RCC 7860 (cell line): ENCODE data around the gene RNF113B.

Experiments used
- DNase-seq: peaks from one replicate; pipeline ENCODE4 v3.0.0-alpha.2; 2015; ENCODE audit warnings: low spot score
- FAIRE-seq: peaks from 2 replicates; lab custom pipeline; 2012; peaks lifted over from hg19 to GRCh38; lab: Jason Lieb, UNC

RNF113B gene

GRCh38 chr13:98206946-98207345 lies 29.9 kb upstream of the RNF113B start:
- DNase-seq: peak; percentile 94
- peak; percentile 90 for FAIRE-seq

GRCh38 chr13:98204546-98204945 lies 27.5 kb upstream of the RNF113B start:
- DNase-seq: no peak
- no peak for FAIRE-seq

GRCh38 chr13:98203646-98204326 lies 26.7 kb upstream of the RNF113B start:
- DNase-seq (no peak), FAIRE-seq (no peak)

- DNase-seq: no peak
- no peak for FAIRE-seq
Observed at GRCh38 chr13:98201984-98202383, 24.9 kb upstream of the RNF113B start.

GRCh38 chr13:98201189-98201588 lies 24.1 kb upstream of the RNF113B start:
- no peak for FAIRE-seq
- DNase-seq: no peak

- FAIRE-seq: no peak
- no peak for DNase-seq
Observed at GRCh38 chr13:98200211-98200878, 23.3 kb upstream of the RNF113B start.

GRCh38 chr13:98199480-98199879 lies 22.4 kb upstream of the RNF113B start:
- no peak for DNase-seq
- no peak for FAIRE-seq

- FAIRE-seq (no peak), DNase-seq (no peak)
Observed at GRCh38 chr13:98198683-98199082, 21.6 kb upstream of the RNF113B start.

- FAIRE-seq (no peak), DNase-seq (no peak)
Observed at GRCh38 chr13:98195054-98195791, 18.2 kb upstream of the RNF113B start.

GRCh38 chr13:98192008-98192407 lies 14.9 kb upstream of the RNF113B start:
- DNase-seq (no peak), FAIRE-seq (no peak)

GRCh38 chr13:98190889-98191444 lies 13.9 kb upstream of the RNF113B start:
- FAIRE-seq (no peak), DNase-seq (no peak)

GRCh38 chr13:98189841-98190505 lies 12.9 kb upstream of the RNF113B start:
- no peak for DNase-seq
- peak; percentile 78 for FAIRE-seq

GRCh38 chr13:98188544-98189166 lies 11.6 kb upstream of the RNF113B start:
- no peak for FAIRE-seq
- no peak for DNase-seq

- DNase-seq (no peak), FAIRE-seq (no peak)
Observed at GRCh38 chr13:98187965-98188261, 10.8 kb upstream of the RNF113B start.

GRCh38 chr13:98187155-98187964 lies 10.3 kb upstream of the RNF113B start:
- DNase-seq (no peak), FAIRE-seq (no peak)

GRCh38 chr13:98184792-98185191 lies 7.7 kb upstream of the RNF113B start:
- DNase-seq (no peak), FAIRE-seq (no peak)

- DNase-seq: no peak
- peak; percentile 44 for FAIRE-seq
Observed at GRCh38 chr13:98182589-98182988, 5.5 kb upstream of the RNF113B start.

GRCh38 chr13:98182153-98182552 lies 5.1 kb upstream of the RNF113B start:
- FAIRE-seq (no peak), DNase-seq (no peak)

- FAIRE-seq: no peak
Observed at GRCh38 chr13:98181111-98181815, 4.2 kb upstream of the RNF113B start.

More at GRCh38 chr13:98181111-98181815, 4.2 kb upstream of the RNF113B start:
- DNase-seq: no peak
